Tibial nerve (tissue), 4 donors: Measurements from ENCODE around the gene CST7. TPM values are rescaled to one million over a fixed set of nuclear protein-coding genes. Genes with fewer than 3 reads are reported as not detected.
"Not testable (repeated sequence)": the region's sequence is repeated elsewhere in the genome, so short reads cannot be mapped to it uniquely, and the experiment has no call there.

Experiments
- DNase-seq, 2 donors: peaks; one replicate each; pipeline ENCODE4 v3.0.0-alpha.2; 2019; ENCODE audit warnings: low spot score in 2 of 2
- H3K27ac ChIP-seq, 4 donors: fragments of 200-600 bp; sonication (generic) in 3 of 4; one replicate each; pipeline ENCODE4 v1.5.1; 2017 to 2019; ENCODE audit warnings: mild to moderate bottlenecking in 1 of 4
- H3K27me3 ChIP-seq, 2 donors: fragments of 200-600 bp; sonication (generic) in 1 of 2; one replicate each; pipeline versions ENCODE4 v1.5.1 to v1.6.0; 2017 to 2019
- H3K36me3 ChIP-seq, 3 donors: fragments of 200-600 bp; sonication (generic); one replicate each; pipeline ENCODE4 v1.5.1; 2018 to 2019
- H3K4me1 ChIP-seq, 4 donors: fragments of 200-600 bp; sonication (generic) in 3 of 4; one replicate each; pipeline ENCODE4 v1.5.1; 2017 to 2019
- H3K4me3 ChIP-seq, 4 donors: fragments of 200-600 bp; sonication (generic) in 3 of 4; one replicate each; pipeline ENCODE4 v1.5.1; 2017 to 2019; ENCODE audit warnings: mild to moderate bottlenecking in 1 of 4, moderate library complexity in 1 of 4
- H3K9me3 ChIP-seq, 4 donors: fragments of 200-600 bp; sonication (generic) in 3 of 4; one replicate each; pipeline ENCODE4 v1.5.1; 2017 to 2019
- CTCF ChIP-seq, 5 experiments: fragments of 200-600 bp in 3 of 5; fragments of 450-650 bp in 2 of 5; sonication (generic) in 3 of 5; IDR thresholded peaks; one replicate each; pipeline ENCODE4 v1.5.1; 2016 to 2019; ENCODE audit warnings: antibody characterized with exemption in 5 of 5, mild to moderate bottlenecking in 3 of 5, moderate library complexity in 2 of 5
- EP300 ChIP-seq, 2 donors: sonication (generic); formaldehyde crosslinking; IDR thresholded peaks; one replicate each; pipeline ENCODE4 v1.6.1; 2017; ENCODE audit warnings: antibody characterized with exemption in 2 of 2, mild to moderate bottlenecking in 1 of 2
- POLR2A ChIP-seq, 2 donors: fragments of 450-650 bp; IDR thresholded peaks; one replicate each; pipeline ENCODE4 v1.6.1; 2017; ENCODE audit warnings: antibody characterized with exemption in 2 of 2, mild to moderate bottlenecking in 2 of 2, moderate library complexity in 2 of 2
- WGBS, 2 donors: methylation state at CpG; one replicate each; pipeline ENCODE4 v1.1.5; 2018; 5-methylcytosine and 5-hydroxymethylcytosine counted together
- total RNA-seq, 4 donors: library from RNA; depleted of rRNA; stranded (reverse); fragments of >200 nt; gene quantifications; one replicate each; pipeline ENCODE4 v1.1.0, GENCODE V29; 2016

The CST7 gene
- total RNA-seq, 4 donors from 2014 or later, result 0.84 to 6.1 TPM; not detected in 2

DNA sequence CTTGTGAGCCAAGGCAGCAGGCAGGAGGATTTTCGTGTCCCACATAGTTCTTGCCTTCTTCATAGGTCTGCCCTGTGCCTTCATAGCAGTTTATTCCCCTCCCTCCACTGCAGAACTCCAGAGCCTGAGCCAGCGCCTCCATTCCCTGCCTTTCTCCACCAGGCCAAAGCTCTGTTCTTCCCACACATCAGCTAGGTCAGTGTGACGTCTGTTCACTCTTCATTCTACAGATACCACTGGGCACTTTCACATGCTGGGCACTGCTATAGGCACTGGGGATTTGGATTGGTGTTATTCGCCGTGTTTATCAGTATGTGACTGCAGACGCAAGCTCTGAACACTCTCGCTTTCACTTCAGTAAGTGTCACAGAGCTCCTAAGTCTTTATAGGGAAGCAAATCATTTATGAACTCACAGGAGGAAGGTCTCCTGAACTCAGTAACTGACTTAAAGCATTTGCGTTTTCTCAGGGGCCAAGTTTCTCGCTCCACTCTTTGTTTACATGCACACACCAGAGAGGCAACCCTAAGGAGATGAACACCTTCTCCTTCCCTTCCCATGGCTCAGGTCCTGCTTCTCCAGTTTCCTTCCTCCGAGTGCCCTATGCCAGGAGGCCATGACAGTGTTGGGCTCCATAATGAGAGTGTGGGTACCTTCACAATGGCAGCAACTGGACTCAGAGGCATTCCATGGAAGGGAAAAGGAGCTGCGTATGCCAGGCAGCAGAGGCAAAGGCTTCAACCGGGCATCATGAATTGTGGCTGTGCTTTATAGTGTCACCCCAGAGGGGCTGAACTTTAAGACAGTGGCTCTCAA lies 49.8 kb downstream of the CST7 start:
- H3K27ac ChIP-seq, result peak overlapping the region in 2 of 4 donors; percentile 21 to 35
- no peaks in the 10 kb centered on the region for H3K27me3 ChIP-seq
- TF ChIP-seq POLR2A (IDR thresholded peaks at IDR 0.05) (no peak), EP300 (IDR thresholded peaks at IDR 0.05) (no peak), CTCF (IDR thresholded peaks at IDR 0.05) (no peak)
- peaks cover 0 to 39% (median 11%) of the 10 kb centered on the region in 4 donors for H3K4me1 ChIP-seq
- WGBS, 2 donors, result 66 to 69% methylated on average over 12 of the region's 12 CpGs
- H3K9me3 ChIP-seq, result no peaks in the 10 kb centered on the region
- H3K4me3 ChIP-seq, result no peak overlapping the region
- H3K36me3 ChIP-seq, result peaks cover 0 to 8% (median 0%) of the 10 kb centered on the region in 3 donors
- DNase-seq, result no peak

- no peak for TF ChIP-seq CTCF (IDR thresholded peaks at IDR 0.05)
- no peak for TF ChIP-seq EP300 (IDR thresholded peaks at IDR 0.05)
- no peak for TF ChIP-seq POLR2A (IDR thresholded peaks at IDR 0.05)
- no peaks in the 10 kb centered on the region for H3K9me3 ChIP-seq
- 83 to 84% methylated on average over 4 of the region's 4 CpGs for WGBS, 2 donors
- no peaks in the 10 kb centered on the region for H3K27me3 ChIP-seq
- no peak for DNase-seq
- no peak overlapping the region for H3K4me3 ChIP-seq
- H3K36me3 ChIP-seq, result peaks cover 0 to 15% (median 0%) of the 10 kb centered on the region in 3 donors
- peaks cover 0 to 31% (median 11%) of the 10 kb centered on the region in 4 donors for H3K4me1 ChIP-seq
- peak overlapping the region in 1 of 4 donors; percentile 18 for H3K27ac ChIP-seq
Measured at GRCh38 chr20:24999568-24999967, 50.5 kb downstream of the CST7 start.

- H3K27me3 ChIP-seq, result no peaks in the 10 kb centered on the region
- H3K9me3 ChIP-seq, result no peaks in the 10 kb centered on the region
- H3K4me1 ChIP-seq, result peaks cover 0 to 26% (median 6%) of the 10 kb centered on the region in 4 donors
- no peak overlapping the region for H3K4me3 ChIP-seq
- peaks cover 0 to 23% (median 2%) of the 10 kb centered on the region in 3 donors for H3K36me3 ChIP-seq
- WGBS, 2 donors, result 31 to 32% methylated on average over 4 of the region's 4 CpGs
- peak overlapping the region in 1 of 4 donors; percentile 18 for H3K27ac ChIP-seq
- peak; percentile 65 to 68 for DNase-seq
- TF ChIP-seq EP300 (IDR thresholded peaks at IDR 0.05), result peak in 1 of 2 donors; percentile 82
- TF ChIP-seq CTCF (IDR thresholded peaks at IDR 0.05), result peak in 1 of 5 experiments; percentile 25
- TF ChIP-seq POLR2A (IDR thresholded peaks at IDR 0.05), result no peak
Measured at GRCh38 chr20:25000268-25000801, 51.3 kb downstream of the CST7 start.

- not testable (repeated sequence) for DNase-seq, H3K4me3 ChIP-seq, H3K27me3 ChIP-seq, H3K9me3 ChIP-seq, H3K27ac ChIP-seq
- 92 to 94% methylated on average over 4 of the region's 4 CpGs for WGBS, 2 donors
- H3K4me1 ChIP-seq, result peaks cover 0 to 26% (median 5%) of the 10 kb centered on the region in 4 donors
- H3K36me3 ChIP-seq, result peaks cover 0 to 33% (median 7%) of the 10 kb centered on the region in 3 donors
Measured at GRCh38 chr20:25001323-25001722, 52.3 kb downstream of the CST7 start.

DNA sequence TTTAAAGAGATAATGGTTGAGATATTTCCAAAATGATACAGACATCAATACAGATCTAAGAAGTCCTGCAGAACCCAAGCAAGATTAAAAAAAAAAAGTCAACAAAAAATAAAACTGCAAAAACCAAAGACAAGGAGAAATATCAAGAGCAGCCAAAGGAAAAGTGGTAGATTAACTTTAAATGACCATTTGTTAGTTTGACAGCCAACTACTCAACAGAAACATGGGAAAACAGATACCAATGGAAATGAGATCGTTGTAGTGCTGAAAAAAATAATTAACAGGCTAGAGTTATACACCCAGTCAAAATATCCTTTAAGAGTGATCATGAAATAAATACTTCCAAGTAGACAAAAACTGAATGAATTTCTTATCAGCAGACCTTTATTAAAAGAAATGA lies 53.9 kb downstream of the CST7 start:
- no peak for DNase-seq
- 87 to 93% methylated on average over 1 of the region's 1 CpG for WGBS, 2 donors
- no peaks in the 10 kb centered on the region for H3K27me3 ChIP-seq
- no peaks in the 10 kb centered on the region for H3K9me3 ChIP-seq
- no peak overlapping the region for H3K27ac ChIP-seq
- H3K4me3 ChIP-seq, result no peak overlapping the region
- TF ChIP-seq POLR2A (IDR thresholded peaks at IDR 0.05) (no peak), CTCF (IDR thresholded peaks at IDR 0.05) (no peak), EP300 (IDR thresholded peaks at IDR 0.05) (no peak)
- H3K4me1 ChIP-seq, result peaks cover 0 to 24% (median 5%) of the 10 kb centered on the region in 4 donors
- H3K36me3 ChIP-seq, result peaks cover 4 to 49% (median 23%) of the 10 kb centered on the region in 3 donors
